H9 (cell line): ENCODE results near the gene CLEC17A. TPM values are rescaled to one million over a fixed set of nuclear protein-coding genes. Genes with fewer than 3 reads are reported as not detected.

ENCODE experiments used
- DNase-seq: peaks from one replicate; pipeline ENCODE4 v3.0.0-alpha.2; 2017
- H2AFZ ChIP-seq: one replicate; pipeline ENCODE4 v1.6.1; 2013; ENCODE audit warnings: mild to moderate bottlenecking, low read length, control low read depth, moderate library complexity
- H2AK5ac ChIP-seq: 2 replicates; pipeline ENCODE4 v1.6.1; 2013; ENCODE audit warnings: low read length, control low read depth, mixed read lengths; ENCODE audit not compliant: insufficient read length
- H2BK120ac ChIP-seq: one replicate; pipeline ENCODE4 v1.6.1; 2013; ENCODE audit warnings: low read depth, mild to moderate bottlenecking, low read length, control low read depth, inconsistent platforms; ENCODE audit not compliant: poor library complexity, severe bottlenecking
- H2BK12ac ChIP-seq: 2 replicates; pipeline ENCODE4 v1.6.1; 2013; ENCODE audit warnings: low read length, control low read depth, mixed read lengths, low read depth; ENCODE audit not compliant: insufficient read length
- H2BK15ac ChIP-seq: 2 replicates; pipeline ENCODE4 v1.6.1; 2013; ENCODE audit warnings: low read depth, low read length, control low read depth
- H2BK20ac ChIP-seq: one replicate; pipeline ENCODE4 v1.6.1; 2013; ENCODE audit warnings: low read depth, mild to moderate bottlenecking, low read length, control low read depth, inconsistent platforms; ENCODE audit not compliant: poor library complexity, severe bottlenecking
- H2BK5ac ChIP-seq: 2 replicates; pipeline ENCODE4 v1.6.1; 2013; ENCODE audit warnings: low read length, control low read depth, mixed read lengths; ENCODE audit not compliant: insufficient read length
- H3K14ac ChIP-seq: 2 replicates; pipeline ENCODE4 v1.6.1; 2013; ENCODE audit warnings: low read length, control low read depth; ENCODE audit not compliant: insufficient read depth
- H3K18ac ChIP-seq: 2 replicates; pipeline ENCODE4 v1.6.1; 2013; ENCODE audit warnings: low read depth, mild to moderate bottlenecking, mixed read lengths, low read length, control low read depth; ENCODE audit not compliant: insufficient read length
- H3K23ac ChIP-seq: 2 replicates; pipeline ENCODE4 v1.6.1; 2013; ENCODE audit warnings: low read length, control low read depth, mixed read lengths, low read depth; ENCODE audit not compliant: insufficient read length
- H3K23me2 ChIP-seq: 2 replicates; pipeline ENCODE4 v1.6.1; 2013; ENCODE audit warnings: low read depth, mild to moderate bottlenecking, mixed read lengths, low read length, control low read depth; ENCODE audit not compliant: insufficient read length, poor library complexity, severe bottlenecking
- H3K27ac ChIP-seq: 2 replicates; pipeline ENCODE4 v1.5.1; 2013; ENCODE audit warnings: low read length, control low read depth, mixed read lengths, low read depth; ENCODE audit not compliant: insufficient read length
- H3K27me3 ChIP-seq: 2 replicates; pipeline ENCODE4 v1.6.1; 2013; ENCODE audit warnings: low read length, control low read depth, inconsistent platforms; ENCODE audit not compliant: insufficient read depth
- H3K4ac ChIP-seq: 2 replicates; pipeline ENCODE4 v1.6.1; 2013; ENCODE audit warnings: low read depth, mild to moderate bottlenecking, control low read depth, inconsistent platforms, low read length, moderate library complexity
- H3K4me1 ChIP-seq: 2 replicates; pipeline ENCODE4 v1.6.1; 2013; ENCODE audit warnings: low read length, control low read depth, inconsistent platforms; ENCODE audit not compliant: insufficient read depth
- H3K4me2 ChIP-seq: 2 replicates; pipeline ENCODE4 v1.6.1; 2013; ENCODE audit warnings: low read length, control low read depth, mixed read lengths; ENCODE audit not compliant: insufficient read length, insufficient read depth
- H3K56ac ChIP-seq: 2 replicates; pipeline ENCODE4 v1.6.1; 2013; ENCODE audit warnings: low read depth, mild to moderate bottlenecking, mixed read lengths, low read length, control low read depth; ENCODE audit not compliant: insufficient read length
- H3K79me1 ChIP-seq: 2 replicates; pipeline ENCODE4 v1.6.1; 2013; ENCODE audit warnings: low read depth, mild to moderate bottlenecking, moderate library complexity, low read length, control low read depth, inconsistent platforms; ENCODE audit not compliant: insufficient read depth, poor library complexity, severe bottlenecking
- H3K79me2 ChIP-seq: 2 replicates; pipeline ENCODE4 v1.6.1; 2013; ENCODE audit warnings: low read length, control low read depth, inconsistent platforms; ENCODE audit not compliant: insufficient read depth
- H3K9ac ChIP-seq: 2 replicates; pipeline ENCODE4 v1.6.1; 2013; ENCODE audit warnings: low read length, control low read depth, mixed read lengths; ENCODE audit not compliant: insufficient read length; ENCODE audit errors: extremely low read depth
- H3K9me3 ChIP-seq: one replicate; pipeline ENCODE4 v1.6.1; 2013; ENCODE audit warnings: low read depth, low read length, inconsistent platforms; ENCODE audit not compliant: control insufficient read depth
- H3T11ph ChIP-seq: one replicate; pipeline ENCODE4 v1.6.1; 2013; ENCODE audit warnings: mild to moderate bottlenecking, low read length, control low read depth, inconsistent platforms
- H4K20me1 ChIP-seq: one replicate; pipeline ENCODE4 v1.6.1; 2013; ENCODE audit not compliant: control insufficient read depth, insufficient read length, insufficient read depth
- H4K5ac ChIP-seq: 2 replicates; pipeline ENCODE4 v1.6.1; 2013; ENCODE audit warnings: low read depth, mild to moderate bottlenecking, mixed read lengths, low read length, control low read depth; ENCODE audit not compliant: insufficient read length
- H4K8ac ChIP-seq: replicated peaks from 2 replicates; pipeline ENCODE4 v1.6.1; 2013; ENCODE audit warnings: low read length, control low read depth, mixed read lengths, low read depth; ENCODE audit not compliant: insufficient read length
- H4K91ac ChIP-seq: 2 replicates; pipeline ENCODE4 v1.6.1; 2013; ENCODE audit warnings: low read depth, mild to moderate bottlenecking, moderate library complexity, mixed read lengths, low read length, control low read depth; ENCODE audit not compliant: insufficient read length
- H3K27ac Mint-ChIP-seq, 3 experiments: 2 replicates in 2 of 3; 3 replicates in 1 of 3; pipeline ENCODE4 v1.8.0; 2020 to 2021; ENCODE audit warnings: mixed read lengths in 3 of 3, mild to moderate bottlenecking in 1 of 3, moderate library complexity in 1 of 3
- H3K27me3 Mint-ChIP-seq: 2 replicates; pipeline ENCODE4 v1.8.0; 2021; ENCODE audit warnings: low read depth, mild to moderate bottlenecking, moderate library complexity, mixed read lengths
- H3K36me3 Mint-ChIP-seq, 3 experiments: 2 replicates in 2 of 3; 3 replicates in 1 of 3; pipeline ENCODE4 v1.8.0; 2020 to 2021; ENCODE audit warnings: low read depth in 3 of 3, mixed read lengths in 3 of 3; ENCODE audit not compliant: insufficient read depth in 1 of 3
- H3K4me1 Mint-ChIP-seq, 2 experiments: 2 replicates each; pipeline ENCODE4 v1.8.0; 2020; ENCODE audit warnings: mixed read lengths in 2 of 2
- H3K4me3 Mint-ChIP-seq, 2 experiments: 2 replicates in 1 of 2; 3 replicates in 1 of 2; pipeline ENCODE4 v1.8.0; 2020 to 2021; ENCODE audit warnings: mild to moderate bottlenecking in 2 of 2, mixed read lengths in 2 of 2, moderate library complexity in 1 of 2
- H3K9me3 Mint-ChIP-seq, 2 experiments: 2 replicates in 1 of 2; 3 replicates in 1 of 2; pipeline ENCODE4 v1.8.0; 2020; ENCODE audit warnings: mild to moderate bottlenecking in 2 of 2, mixed read lengths in 2 of 2, moderate library complexity in 1 of 2
- WGBS: extraction: QIAGEN DNeasy Blood & Tissue Kit; methylation state at CpG from one replicate; pipeline ENCODE4 v1.1.7; 2013; ENCODE audit warnings: missing lambda C conversion rate, low lambda C conversion rate, mixed read lengths; ENCODE audit not compliant: insufficient read length; ENCODE audit errors: extremely low coverage; 5-methylcytosine and 5-hydroxymethylcytosine counted together
- total RNA-seq: library from RNA; stranded (reverse); gene quantifications from 2 replicates; pipeline ENCODE4 v1.2.1, GENCODE V29; 2021
- TF ChIP-seq, protein P1 (sequence below): fragments of 200-600 bp; sonication (generic); conservative IDR thresholded peaks from 3 replicates; pipeline ENCODE4 v1.8.0; 2021; ENCODE audit warnings: antibody characterized with exemption, mild to moderate bottlenecking

The CLEC17A gene
- total RNA-seq, 1 experiment from 2014 or later, result not detected

DNA sequence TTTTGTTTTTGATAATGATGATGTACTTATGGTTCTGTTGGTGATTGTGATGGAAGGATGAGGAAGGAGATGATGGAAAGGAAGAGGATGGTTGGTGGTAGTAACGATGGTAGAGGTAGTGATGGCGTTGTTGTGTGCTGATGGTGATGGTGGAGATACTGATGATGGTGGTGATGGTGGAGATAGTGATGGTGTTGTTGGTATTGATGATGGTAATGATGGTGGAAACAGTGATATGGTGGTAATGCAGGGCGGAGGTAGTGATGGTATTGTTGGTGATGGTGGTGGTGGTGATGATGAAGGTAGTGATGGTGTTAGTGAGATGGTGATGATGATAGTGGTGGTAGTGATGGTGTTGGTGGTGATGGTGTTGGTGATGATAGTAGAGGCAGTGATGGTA, 12.7 kb downstream of the CLEC17A start:
- H3K79me1 ChIP-seq, result no peaks in the 10 kb centered on the region
- peaks cover 38 to 91% of the 10 kb centered on the region in 2 experiments for H3K9me3 Mint-ChIP-seq
- no peaks in the 10 kb centered on the region for H3K4me1 Mint-ChIP-seq
- no peaks in the 10 kb centered on the region for H4K20me1 ChIP-seq
- H4K8ac ChIP-seq, result no peak overlapping the region
- no peak overlapping the region for H3T11ph ChIP-seq
- no peak overlapping the region for H4K91ac ChIP-seq
- no peak overlapping the region for H4K5ac ChIP-seq
- H2BK12ac ChIP-seq, result no peak overlapping the region
- H2BK15ac ChIP-seq, result no peak overlapping the region
- TF ChIP-seq, protein P1, sequence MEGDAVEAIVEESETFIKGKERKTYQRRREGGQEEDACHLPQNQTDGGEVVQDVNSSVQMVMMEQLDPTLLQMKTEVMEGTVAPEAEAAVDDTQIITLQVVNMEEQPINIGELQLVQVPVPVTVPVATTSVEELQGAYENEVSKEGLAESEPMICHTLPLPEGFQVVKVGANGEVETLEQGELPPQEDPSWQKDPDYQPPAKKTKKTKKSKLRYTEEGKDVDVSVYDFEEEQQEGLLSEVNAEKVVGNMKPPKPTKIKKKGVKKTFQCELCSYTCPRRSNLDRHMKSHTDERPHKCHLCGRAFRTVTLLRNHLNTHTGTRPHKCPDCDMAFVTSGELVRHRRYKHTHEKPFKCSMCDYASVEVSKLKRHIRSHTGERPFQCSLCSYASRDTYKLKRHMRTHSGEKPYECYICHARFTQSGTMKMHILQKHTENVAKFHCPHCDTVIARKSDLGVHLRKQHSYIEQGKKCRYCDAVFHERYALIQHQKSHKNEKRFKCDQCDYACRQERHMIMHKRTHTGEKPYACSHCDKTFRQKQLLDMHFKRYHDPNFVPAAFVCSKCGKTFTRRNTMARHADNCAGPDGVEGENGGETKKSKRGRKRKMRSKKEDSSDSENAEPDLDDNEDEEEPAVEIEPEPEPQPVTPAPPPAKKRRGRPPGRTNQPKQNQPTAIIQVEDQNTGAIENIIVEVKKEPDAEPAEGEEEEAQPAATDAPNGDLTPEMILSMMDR, result no peak
- H3K4ac ChIP-seq, result no peak overlapping the region
- no peak overlapping the region for H2AK5ac ChIP-seq
- no peak overlapping the region for H2BK5ac ChIP-seq
- H3K4me2 ChIP-seq, result no peak overlapping the region
- no peak overlapping the region for H3K27ac Mint-ChIP-seq
- peaks cover 8% of the 10 kb centered on the region for H3K9me3 ChIP-seq
- H2AFZ ChIP-seq, result no peak overlapping the region
- no peak overlapping the region for H3K56ac ChIP-seq
- H3K36me3 Mint-ChIP-seq, result peaks cover 6 to 20% (median 7%) of the 10 kb centered on the region in 3 experiments; a peak in 6 of 7 replicates
- no peak overlapping the region for H3K23ac ChIP-seq
- no peaks in the 10 kb centered on the region for H3K79me2 ChIP-seq
- H3K4me3 Mint-ChIP-seq, result no peak overlapping the region; a peak in 1 of 5 replicates
- H3K23me2 ChIP-seq, result no peaks in the 10 kb centered on the region
- H2BK120ac ChIP-seq, result no peak overlapping the region
- no peak overlapping the region for H2BK20ac ChIP-seq
- DNase-seq, result no peak
- no peak overlapping the region for H3K9ac ChIP-seq
- H3K27me3 ChIP-seq, result no peaks in the 10 kb centered on the region
- no peak overlapping the region for H3K14ac ChIP-seq
- no peak overlapping the region for H3K18ac ChIP-seq
- WGBS, result 100% methylated on average over 3 of the region's 3 CpGs
- H3K27me3 Mint-ChIP-seq, result peaks cover 9% of the 10 kb centered on the region
- no peaks in the 10 kb centered on the region for H3K4me1 ChIP-seq
- H3K27ac ChIP-seq, result no peak overlapping the region
